ENCODE results near the gene KRT15. TPM values are rescaled to one million over a fixed set of nuclear protein-coding genes. Genes with fewer than 3 reads are reported as not detected.

The KRT15 gene
- total RNA-seq, 2 experiments from 2014 or later, result not detected

DNA sequence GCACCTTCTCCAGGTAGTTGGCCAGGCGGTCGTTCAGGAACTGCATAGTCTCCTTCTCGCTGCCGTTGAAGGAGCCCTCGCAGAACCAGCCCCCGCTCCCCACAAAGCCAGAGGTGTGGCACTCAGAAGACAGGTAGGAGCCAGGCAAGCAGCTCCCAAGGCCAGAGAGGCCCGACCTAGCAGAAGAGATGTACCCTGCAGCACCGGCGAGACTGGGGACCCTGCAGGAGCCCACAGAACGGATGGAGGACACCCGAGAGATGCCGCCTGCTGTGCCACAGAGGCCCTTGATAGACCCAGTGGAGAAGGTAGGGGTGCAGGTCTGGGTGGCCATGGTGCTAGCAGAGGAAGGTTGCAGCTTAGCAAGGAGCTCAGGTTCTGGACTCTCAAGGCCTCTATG lies 29.2 kb downstream of the KRT15 start, which contains the start of gene KRT36:
Gene KRT36, minus strand, starts transcription at position 380 of the 400 bp plus-strand sequence. Its CDS starts 46 bp downstream, at position 334.
- H3K4me2 ChIP-seq (ENCODE audit: low read length), result no peak within 1 kb of the TSS
- no peak within 1 kb of the TSS for H2AFZ ChIP-seq (ENCODE audit: low read length)
- intact Hi-C loops (cut with micrococcal nuclease; ENCODE audit: unreplicated experiment), result loop anchor here (5.0 kb wide), 1 partner anchor 173 kb away; no protein-coding TSS in a partner anchor
- POLR2A ChIA-PET, result no interaction called here
- no peak for DNase-seq (ENCODE audit: low spot score)
- TF ChIP-seq, protein P1, sequence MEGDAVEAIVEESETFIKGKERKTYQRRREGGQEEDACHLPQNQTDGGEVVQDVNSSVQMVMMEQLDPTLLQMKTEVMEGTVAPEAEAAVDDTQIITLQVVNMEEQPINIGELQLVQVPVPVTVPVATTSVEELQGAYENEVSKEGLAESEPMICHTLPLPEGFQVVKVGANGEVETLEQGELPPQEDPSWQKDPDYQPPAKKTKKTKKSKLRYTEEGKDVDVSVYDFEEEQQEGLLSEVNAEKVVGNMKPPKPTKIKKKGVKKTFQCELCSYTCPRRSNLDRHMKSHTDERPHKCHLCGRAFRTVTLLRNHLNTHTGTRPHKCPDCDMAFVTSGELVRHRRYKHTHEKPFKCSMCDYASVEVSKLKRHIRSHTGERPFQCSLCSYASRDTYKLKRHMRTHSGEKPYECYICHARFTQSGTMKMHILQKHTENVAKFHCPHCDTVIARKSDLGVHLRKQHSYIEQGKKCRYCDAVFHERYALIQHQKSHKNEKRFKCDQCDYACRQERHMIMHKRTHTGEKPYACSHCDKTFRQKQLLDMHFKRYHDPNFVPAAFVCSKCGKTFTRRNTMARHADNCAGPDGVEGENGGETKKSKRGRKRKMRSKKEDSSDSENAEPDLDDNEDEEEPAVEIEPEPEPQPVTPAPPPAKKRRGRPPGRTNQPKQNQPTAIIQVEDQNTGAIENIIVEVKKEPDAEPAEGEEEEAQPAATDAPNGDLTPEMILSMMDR (conservative IDR thresholded peaks at IDR 0.05; ENCODE audit: low read length), result no peak
- no peak for TF ChIP-seq EZH2phosphoT487 (IDR thresholded peaks at IDR 0.05; ENCODE audit: borderline replicate concordance, low read depth, low read length)
- H3K27ac ChIP-seq (ENCODE audit: low read depth, low read length, poor library complexity, severe bottlenecking), result no peak within 1 kb of the TSS
- CTCF ChIA-PET (ENCODE audit: unreplicated experiment), result no interaction called here
- no peaks in the 10 kb centered on the region for H3K9me3 ChIP-seq (ENCODE audit: low read length)
- no peaks in the 10 kb centered on the region for H3K79me2 ChIP-seq (ENCODE audit: insufficient read depth, low read depth, low read length)
- no peaks in the 10 kb centered on the region for H3K36me3 ChIP-seq (ENCODE audit: insufficient read depth, low read length)
- H3K4me3 ChIP-seq (ENCODE audit: low read depth, low read length, poor library complexity, severe bottlenecking), result no peak within 1 kb of the TSS
- H3K4me1 ChIP-seq (ENCODE audit: insufficient read depth, low read length, poor library complexity, severe bottlenecking), result no peaks in the 10 kb centered on the region
- no TSS peak for BruUV-seq (replicated peaks)
- H3K9me2 ChIP-seq (ENCODE audit: insufficient read depth, low read length), result no peaks in the 10 kb centered on the region
- no peaks in the 10 kb centered on the region for H4K20me1 ChIP-seq (ENCODE audit: insufficient read depth, low read length)

DNA sequence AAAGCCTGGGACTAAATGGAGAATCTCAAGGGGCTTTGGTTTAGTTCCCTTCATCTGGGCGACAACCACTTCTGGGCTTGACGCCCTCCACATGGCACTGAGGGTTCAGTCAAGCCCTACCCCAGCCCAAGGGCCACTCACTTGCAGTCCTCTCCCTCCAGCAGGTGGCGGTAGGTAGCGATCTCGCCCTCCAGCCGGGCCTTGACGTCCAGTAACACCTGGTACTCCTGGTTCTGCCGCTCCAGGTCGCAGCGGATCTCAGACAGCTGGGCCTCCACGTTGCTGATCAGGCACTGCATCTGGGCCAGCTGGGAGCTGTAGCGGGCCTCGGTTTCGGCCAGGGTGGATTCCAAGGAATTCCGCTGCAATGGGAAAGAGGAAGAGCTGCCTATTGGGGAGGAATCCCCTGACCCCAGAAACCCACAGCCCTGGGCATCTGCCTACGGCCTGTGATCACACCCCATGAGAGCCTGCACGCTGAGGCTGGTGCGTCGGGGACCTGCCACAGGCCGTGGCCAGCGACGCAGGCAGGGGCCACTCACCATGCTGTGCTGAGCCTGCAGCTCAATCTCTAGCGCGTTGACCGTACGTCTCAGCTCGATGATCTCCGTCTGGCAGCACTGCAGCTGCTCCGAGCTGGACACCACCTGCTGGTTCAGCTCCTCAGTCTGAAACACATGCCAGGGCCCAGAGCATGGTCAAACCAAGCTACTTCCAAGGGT lies 31.7 kb downstream of the KRT15 start:
- no peaks in the 10 kb centered on the region for H3K9me3 ChIP-seq (ENCODE audit: low read length)
- POLR2A ChIA-PET, result interaction anchor here (0.6 kb wide), 1 partner anchor 39 kb away, joined by 4 read pairs; no protein-coding TSS in a partner anchor
- H3K4me3 ChIP-seq (ENCODE audit: low read depth, low read length, poor library complexity, severe bottlenecking), result no peak overlapping the region
- H2AFZ ChIP-seq (ENCODE audit: low read length), result no peak overlapping the region
- no TSS peak for BruUV-seq (replicated peaks)
- no peaks in the 10 kb centered on the region for H4K20me1 ChIP-seq (ENCODE audit: insufficient read depth, low read length)
- H3K4me2 ChIP-seq (ENCODE audit: low read length), result no peak overlapping the region
- TF ChIP-seq, protein P1 (conservative IDR thresholded peaks at IDR 0.05; ENCODE audit: low read length), result peak; percentile 78
- TF ChIP-seq EZH2phosphoT487 (IDR thresholded peaks at IDR 0.05; ENCODE audit: borderline replicate concordance, low read depth, low read length), result no peak
- no peaks in the 10 kb centered on the region for H3K79me2 ChIP-seq (ENCODE audit: insufficient read depth, low read depth, low read length)
- H3K27ac ChIP-seq (ENCODE audit: low read depth, low read length, poor library complexity, severe bottlenecking), result no peak overlapping the region
- CTCF ChIA-PET (ENCODE audit: unreplicated experiment), result no interaction called here
- H3K36me3 ChIP-seq (ENCODE audit: insufficient read depth, low read length), result no peaks in the 10 kb centered on the region
- no peaks in the 10 kb centered on the region for H3K9me2 ChIP-seq (ENCODE audit: insufficient read depth, low read length)
- intact Hi-C loops (cut with micrococcal nuclease; ENCODE audit: unreplicated experiment), result loop anchor here (5.0 kb wide), 1 partner anchor 175 kb away; no protein-coding TSS in a partner anchor
- peak; percentile 35 for DNase-seq (ENCODE audit: low spot score)
- H3K4me1 ChIP-seq (ENCODE audit: insufficient read depth, low read length, poor library complexity, severe bottlenecking), result no peaks in the 10 kb centered on the region

DNA sequence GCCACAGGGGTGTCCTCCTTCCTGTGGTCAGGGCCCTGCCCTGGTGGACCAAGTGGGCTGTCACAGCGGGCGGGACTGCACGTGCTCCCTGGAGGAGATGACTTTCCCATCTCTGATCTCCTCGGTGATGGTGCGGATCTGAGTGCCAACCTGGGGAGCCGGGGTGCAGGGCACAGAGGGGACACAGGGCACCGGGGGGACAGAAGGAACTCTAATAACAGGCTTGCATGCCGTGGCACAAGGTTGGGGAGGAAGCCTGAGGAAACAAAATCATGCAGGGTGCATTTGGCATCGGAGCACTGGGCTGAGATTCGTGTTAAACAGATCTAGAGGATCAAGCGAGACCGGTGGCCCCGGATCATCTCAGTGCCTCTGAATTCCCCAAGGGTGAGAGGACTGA lies 32.4 kb downstream of the KRT15 start:
- no peak for DNase-seq (ENCODE audit: low spot score)
- CTCF ChIA-PET (ENCODE audit: unreplicated experiment), result no interaction called here
- Histone ChIP-seq H2AFZ (ENCODE audit: low read length) (no peak overlapping the region), H3K4me3 (ENCODE audit: low read depth, low read length, poor library complexity, severe bottlenecking) (no peak overlapping the region), H3K36me3 (ENCODE audit: insufficient read depth, low read length) (no peaks in the 10 kb centered on the region), H3K79me2 (ENCODE audit: insufficient read depth, low read depth, low read length) (no peaks in the 10 kb centered on the region), H3K4me2 (ENCODE audit: low read length) (no peak overlapping the region), H3K9me2 (ENCODE audit: insufficient read depth, low read length) (no peaks in the 10 kb centered on the region), H3K4me1 (ENCODE audit: insufficient read depth, low read length, poor library complexity, severe bottlenecking) (no peaks in the 10 kb centered on the region), H3K27ac (ENCODE audit: low read depth, low read length, poor library complexity, severe bottlenecking) (no peak overlapping the region), H3K9me3 (ENCODE audit: low read length) (no peaks in the 10 kb centered on the region), H4K20me1 (ENCODE audit: insufficient read depth, low read length) (no peaks in the 10 kb centered on the region)
- TF ChIP-seq, protein P1 (conservative IDR thresholded peaks at IDR 0.05; ENCODE audit: low read length), result no peak
- no peak for TF ChIP-seq EZH2phosphoT487 (IDR thresholded peaks at IDR 0.05; ENCODE audit: borderline replicate concordance, low read depth, low read length)
- intact Hi-C loops (cut with micrococcal nuclease; ENCODE audit: unreplicated experiment), result loop anchor here (5.0 kb wide), 1 partner anchor 176 kb away; no protein-coding TSS in a partner anchor
- BruUV-seq (replicated peaks), result no TSS peak
- POLR2A ChIA-PET, result no interaction called here

All from OCI-LY7 (cell line).